ENCODE results near the gene HSD17B4.

HSD17B4 gene

DNA sequence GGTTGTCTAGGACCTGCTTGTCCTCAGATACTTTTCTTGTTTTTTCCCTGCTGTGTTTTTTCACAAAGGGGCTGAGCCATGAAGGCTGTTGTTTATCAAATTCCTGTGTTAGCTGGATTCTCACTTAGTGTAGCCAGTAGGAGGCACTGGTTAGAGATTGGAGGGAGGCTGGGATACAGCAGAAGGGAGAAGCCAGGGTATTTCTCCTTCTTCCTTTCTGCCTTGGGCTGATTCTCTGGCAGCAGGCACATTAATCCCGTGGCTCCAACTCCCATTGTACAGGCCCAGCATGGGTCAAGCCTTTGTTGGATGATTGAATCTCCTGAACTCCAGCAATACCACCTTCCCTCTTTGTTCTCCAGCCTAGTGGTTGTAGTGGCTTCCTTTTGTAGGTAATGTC, 130.7 kb downstream of the HSD17B4 start:
- H3K27ac ChIP-seq (ENCODE audit: low read depth in 2 of 2, low read length in 2 of 2), result no peak overlapping the region
- no peaks in the 10 kb centered on the region for H3K27me3 ChIP-seq (ENCODE audit: control insufficient read depth in 2 of 2, insufficient read depth in 2 of 2, low read length in 2 of 2)
- no peak overlapping the region for H3K9ac ChIP-seq (ENCODE audit: low read depth in 1 of 2, low read length in 2 of 2)
- no peak overlapping the region for H3K4me3 ChIP-seq (ENCODE audit: low read length in 2 of 2)
- H3K9me3 ChIP-seq (ENCODE audit: control insufficient read depth in 2 of 2, low read length in 2 of 2), result no peaks in the 10 kb centered on the region
- no peaks in the 10 kb centered on the region for H3K4me1 ChIP-seq (ENCODE audit: control insufficient read depth in 2 of 2, insufficient read depth in 2 of 2, low read length in 2 of 2)
- H3K36me3 ChIP-seq (ENCODE audit: control insufficient read depth in 2 of 2, insufficient read depth in 2 of 2, low read length in 2 of 2), result no peaks in the 10 kb centered on the region

DNA sequence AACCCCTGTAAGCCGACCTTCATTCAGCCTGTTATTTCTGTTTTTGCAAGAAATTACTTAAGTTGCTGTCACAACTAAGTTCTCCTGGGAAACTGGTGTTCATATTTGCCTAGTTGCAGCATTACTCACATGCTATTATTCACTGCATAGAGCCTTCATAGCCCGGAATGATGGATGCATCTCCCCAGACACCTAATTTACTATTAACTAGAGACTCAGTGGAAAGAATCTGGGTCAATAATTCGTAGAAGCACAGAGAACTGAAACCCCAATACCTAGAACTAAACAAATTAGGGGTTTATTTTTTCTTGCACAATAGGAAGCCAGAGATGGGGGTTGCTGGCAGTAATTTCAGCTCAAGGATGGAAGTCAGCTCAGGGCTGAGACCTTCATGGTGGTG, 131.4 kb downstream of the HSD17B4 start:
- Histone ChIP-seq H3K9me3 (ENCODE audit: control insufficient read depth in 2 of 2, low read length in 2 of 2) (no peaks in the 10 kb centered on the region), H3K4me3 (ENCODE audit: low read length in 2 of 2) (no peak overlapping the region), H3K36me3 (ENCODE audit: control insufficient read depth in 2 of 2, insufficient read depth in 2 of 2, low read length in 2 of 2) (no peaks in the 10 kb centered on the region), H3K9ac (ENCODE audit: low read depth in 1 of 2, low read length in 2 of 2) (no peak overlapping the region), H3K27ac (ENCODE audit: low read depth in 2 of 2, low read length in 2 of 2) (no peak overlapping the region), H3K27me3 (ENCODE audit: control insufficient read depth in 2 of 2, insufficient read depth in 2 of 2, low read length in 2 of 2) (no peaks in the 10 kb centered on the region), H3K4me1 (ENCODE audit: control insufficient read depth in 2 of 2, insufficient read depth in 2 of 2, low read length in 2 of 2) (no peaks in the 10 kb centered on the region)
